Stomach (tissue), 9 donors: ENCODE data around the gene SCUBE3. TPM values are rescaled to one million over a fixed set of nuclear protein-coding genes. Genes with fewer than 3 reads are reported as not detected.
A peak's percentile ranks its signal among the peaks of the same experiment; 100 is the strongest.

Source experiments
- DNase-seq, 2 donors: peaks; one replicate each; pipeline versions ENCODE4 v3.0.0 to v3.0.0-alpha.2; 2013 to 2019
- H3K27ac ChIP-seq, 5 donors: fragments of 200-600 bp in 4 of 5; sonication (generic) in 4 of 5; one replicate each; pipeline ENCODE4 v1.5.1; 2013 to 2019; ENCODE audit warnings: mild to moderate bottlenecking in 1 of 5, moderate library complexity in 1 of 5
- H3K27me3 ChIP-seq, 3 donors: fragments of 200-600 bp; sonication (generic); one replicate each; pipeline ENCODE4 v1.5.1; 2017 to 2019; ENCODE audit warnings: mixed run types in 1 of 3
- H3K36me3 ChIP-seq, 4 donors: fragments of 200-600 bp; sonication (generic); 1 replicate in 3 of 4; 2 replicates in 1 of 4; pipeline ENCODE4 v1.5.1; 2016 to 2019
- H3K4me1 ChIP-seq, 4 donors: fragments of 200-600 bp; sonication (generic); one replicate each; pipeline ENCODE4 v1.5.1; 2016 to 2019
- H3K4me3 ChIP-seq, 4 donors: fragments of 200-600 bp; sonication (generic) in 3 of 4; one replicate each; pipeline ENCODE4 v1.5.1; 2016 to 2019; ENCODE audit warnings: mild to moderate bottlenecking in 1 of 4
- H3K9me3 ChIP-seq, 4 donors: fragments of 200-600 bp; sonication (generic); one replicate each; pipeline ENCODE4 v1.5.1; 2016 to 2019
- EP300 ChIP-seq: sonication (generic); formaldehyde crosslinking; IDR thresholded peaks from one replicate; pipeline ENCODE4 v1.6.1; 2017; ENCODE audit warnings: antibody characterized with exemption
- POLR2A ChIP-seq, 4 donors: fragments of 450-650 bp; IDR thresholded peaks; one replicate each; pipeline ENCODE4 v1.6.1; 2016; ENCODE audit warnings: antibody characterized with exemption in 4 of 4, control low read depth in 2 of 4, mild to moderate bottlenecking in 1 of 4, moderate library complexity in 1 of 4
- POLR2AphosphoS5 ChIP-seq, 3 donors: sonication (generic); formaldehyde crosslinking; IDR thresholded peaks; one replicate each; pipeline ENCODE4 v1.6.1; 2016; ENCODE audit warnings: antibody characterized with exemption in 3 of 3
- WGBS, 5 donors: extraction: QIAGEN DNeasy Blood & Tissue Kit in 3 of 5; methylation state at CpG; one replicate each; pipeline versions ENCODE4 v1.1.5 to v1.1.7; 2013 to 2018; 5-methylcytosine and 5-hydroxymethylcytosine counted together
- intact Hi-C: fragments of 100-400 bp; cut with DNase I; formaldehyde crosslinking; loops from one replicate; pipeline ENCODE4 v1.15.1; 2023; ENCODE audit warnings: low total_unique reads
- polyA plus RNA-seq, 3 donors: library from polyadenylated mRNA; stranded (reverse); fragments of 200-250 nt; gene quantifications; one replicate each; pipeline ENCODE4 v1.2.3, GENCODE V29; 2013
- total RNA-seq, 5 donors: library from RNA; depleted of rRNA; stranded (reverse); fragments of >200 nt; gene quantifications; one replicate each; pipeline versions ENCODE4 v1.1.0 to v1.2.3, GENCODE V29; 2014 to 2016
- TF ChIP-seq, protein P1 (sequence below), 7 experiments: fragments of 450-650 bp in 4 of 7; fragments of 200-600 bp in 3 of 7; sonication (generic) in 3 of 7; IDR thresholded peaks; one replicate each; pipeline ENCODE4 v1.5.1; 2016 to 2019; ENCODE audit warnings: antibody characterized with exemption in 7 of 7, control low read depth in 2 of 7, mild to moderate bottlenecking in 1 of 7
- donor health status: healthy with polysubstance abuse.
- donor health status: Bipolar disorder and iron deficiency.
- donor health status: healthy.

SCUBE3 gene
- total and polyA plus RNA-seq, 8 donors: 0.15 to 2.3 (median 0.31) TPM; not detected in 1

DNA sequence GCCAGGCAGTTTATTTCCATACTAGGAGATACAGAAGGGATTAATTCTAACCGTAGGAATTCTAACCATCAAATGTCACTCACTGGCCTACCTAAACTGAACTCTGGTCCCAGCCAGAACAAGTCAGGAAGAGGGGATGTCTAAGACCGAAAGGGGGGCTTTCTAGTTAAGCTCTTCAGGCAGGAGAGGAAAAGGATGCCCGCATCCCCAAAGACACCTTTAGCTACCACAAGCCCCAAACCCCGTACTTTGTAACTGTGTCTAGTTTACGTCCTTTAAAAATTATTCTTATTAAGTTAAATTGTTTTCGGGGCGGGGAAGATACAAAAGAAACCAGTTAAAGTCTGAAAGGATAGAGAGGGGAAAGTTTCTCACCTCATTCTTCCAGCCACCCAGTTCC lies 44.6 kb downstream of the SCUBE3 start:
- WGBS, 5 donors: 46 to 57% (median 54%) methylated on average over 7 of the region's 7 CpGs
- no peaks in the 10 kb centered on the region for H3K36me3 ChIP-seq
- no peaks in the 10 kb centered on the region for H3K9me3 ChIP-seq
- DNase-seq: no peak
- intact Hi-C loops: no loop called here
- TF ChIP-seq EP300: no peak
- no peak for TF ChIP-seq POLR2AphosphoS5 (IDR thresholded peaks at IDR 0.05)
- no peak for TF ChIP-seq POLR2A (IDR thresholded peaks at IDR 0.05)
- TF ChIP-seq, protein P1, sequence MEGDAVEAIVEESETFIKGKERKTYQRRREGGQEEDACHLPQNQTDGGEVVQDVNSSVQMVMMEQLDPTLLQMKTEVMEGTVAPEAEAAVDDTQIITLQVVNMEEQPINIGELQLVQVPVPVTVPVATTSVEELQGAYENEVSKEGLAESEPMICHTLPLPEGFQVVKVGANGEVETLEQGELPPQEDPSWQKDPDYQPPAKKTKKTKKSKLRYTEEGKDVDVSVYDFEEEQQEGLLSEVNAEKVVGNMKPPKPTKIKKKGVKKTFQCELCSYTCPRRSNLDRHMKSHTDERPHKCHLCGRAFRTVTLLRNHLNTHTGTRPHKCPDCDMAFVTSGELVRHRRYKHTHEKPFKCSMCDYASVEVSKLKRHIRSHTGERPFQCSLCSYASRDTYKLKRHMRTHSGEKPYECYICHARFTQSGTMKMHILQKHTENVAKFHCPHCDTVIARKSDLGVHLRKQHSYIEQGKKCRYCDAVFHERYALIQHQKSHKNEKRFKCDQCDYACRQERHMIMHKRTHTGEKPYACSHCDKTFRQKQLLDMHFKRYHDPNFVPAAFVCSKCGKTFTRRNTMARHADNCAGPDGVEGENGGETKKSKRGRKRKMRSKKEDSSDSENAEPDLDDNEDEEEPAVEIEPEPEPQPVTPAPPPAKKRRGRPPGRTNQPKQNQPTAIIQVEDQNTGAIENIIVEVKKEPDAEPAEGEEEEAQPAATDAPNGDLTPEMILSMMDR (IDR thresholded peaks at IDR 0.05): no peak
- no peaks in the 10 kb centered on the region for H3K27me3 ChIP-seq
- peaks cover 7 to 58% (median 36%) of the 10 kb centered on the region in 4 donors for H3K4me1 ChIP-seq
- H3K4me3 ChIP-seq: peak overlapping the region; percentile 68 to 99 (median 80)
- H3K27ac ChIP-seq: peak overlapping the region in 4 of 5 donors; percentile 97 to 99 (median 98)

DNA sequence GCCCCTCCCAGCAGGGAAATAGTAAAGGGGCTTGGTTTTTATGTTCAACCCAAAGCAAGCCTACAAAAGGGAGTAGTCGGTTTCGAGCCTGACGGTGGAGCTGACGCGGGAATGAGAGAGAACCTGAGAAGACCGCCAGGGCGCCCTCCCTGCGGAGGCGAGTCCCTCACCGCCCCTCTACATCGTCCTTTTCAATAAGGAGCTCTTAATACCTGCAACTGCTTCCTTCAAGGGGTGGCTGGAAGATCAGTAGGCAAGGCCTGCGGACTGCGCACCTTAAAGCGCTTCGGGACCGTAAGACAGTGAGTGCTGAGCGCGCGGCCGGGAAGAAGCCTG lies 45.1 kb downstream of the SCUBE3 start:
- 0 to 1% (median 1%) methylated on average over 12 to 20 of the region's 20 CpGs for WGBS, 5 donors
- peak overlapping the region; percentile 68 to 99 (median 80) for H3K4me3 ChIP-seq
- H3K27me3 ChIP-seq: no peaks in the 10 kb centered on the region
- DNase-seq: peak; percentile 28 to 80
- H3K9me3 ChIP-seq: no peaks in the 10 kb centered on the region
- H3K27ac ChIP-seq: peak overlapping the region; percentile 95 to 99 (median 98)
- peaks cover 12 to 59% (median 39%) of the 10 kb centered on the region in 4 donors for H3K4me1 ChIP-seq
- intact Hi-C loops: no loop called here
- TF ChIP-seq, protein P1 (IDR thresholded peaks at IDR 0.05): no peak
- TF ChIP-seq POLR2AphosphoS5 (IDR thresholded peaks at IDR 0.05) (no peak), EP300 (no peak), POLR2A (IDR thresholded peaks at IDR 0.05) (no peak)
- no peaks in the 10 kb centered on the region for H3K36me3 ChIP-seq

DNA sequence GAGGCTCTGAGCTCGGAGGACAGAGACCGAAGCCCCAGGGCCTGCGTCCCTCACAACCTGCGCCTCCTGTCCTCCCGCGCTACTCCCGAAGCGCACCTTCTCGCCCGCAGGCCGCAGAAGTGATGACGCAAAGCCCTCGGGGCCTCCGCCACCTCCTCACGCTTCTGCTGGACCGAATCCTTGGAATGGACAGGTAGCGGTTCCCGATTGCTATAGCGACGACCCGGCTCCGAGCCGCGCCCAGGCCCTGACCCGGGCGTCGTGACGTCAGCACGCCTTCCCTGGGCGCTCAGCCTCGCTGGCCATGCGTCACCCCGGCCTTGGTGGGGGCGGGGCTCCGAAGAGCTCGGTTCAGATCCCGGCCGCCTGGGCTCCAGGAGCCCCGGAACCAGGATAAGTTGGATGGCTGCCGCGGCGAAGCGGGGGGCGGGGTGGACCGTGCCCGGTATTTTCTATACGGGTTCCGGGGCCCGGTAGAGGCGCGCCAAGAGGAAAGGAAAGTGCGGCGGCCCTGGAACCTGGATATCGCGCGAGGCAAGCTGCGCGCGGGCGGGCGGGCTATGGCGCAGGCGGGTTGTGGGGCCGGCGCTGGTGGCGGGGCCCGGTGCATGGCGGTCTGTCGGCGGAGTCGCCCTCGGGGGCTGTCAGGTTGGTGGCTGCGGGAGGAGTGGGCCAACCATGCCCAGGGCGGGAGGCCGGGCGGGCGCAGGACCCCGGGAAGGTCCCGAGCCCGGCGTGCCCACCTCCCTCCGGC lies 45.6 kb downstream of the SCUBE3 start, which contains the start of gene ZNF76:
Gene ZNF76 (plus strand): TSS at position 542 of the 754 bp plus-strand sequence. CDS start 21,417 bp downstream, outside the sequence.
- 0 to 2% (median 0%) methylated on average over 10 to 82 of the region's 82 CpGs for WGBS, 5 donors
- H3K36me3 ChIP-seq: no peaks in the 10 kb centered on the region
- H3K4me3 ChIP-seq: peak within 1 kb of the TSS; percentile 68 to 99 (median 80)
- TF ChIP-seq EP300: no peak
- TF ChIP-seq POLR2A (IDR thresholded peaks at IDR 0.05): peak in 1 of 4 donors; percentile 19
- TF ChIP-seq, protein P1 (IDR thresholded peaks at IDR 0.05): peak in 1 of 7 experiments; percentile 41
- TF ChIP-seq POLR2AphosphoS5 (IDR thresholded peaks at IDR 0.05): peak; percentile 69 to 86 (median 82)
- intact Hi-C loops: no loop called here
- H3K27me3 ChIP-seq: no peaks in the 10 kb centered on the region
- DNase-seq: peak; percentile 99
- H3K27ac ChIP-seq: peak within 1 kb of the TSS; percentile 95 to 99 (median 98)
- peaks cover 13 to 64% (median 42%) of the 10 kb centered on the region in 4 donors for H3K4me1 ChIP-seq
- H3K9me3 ChIP-seq: no peaks in the 10 kb centered on the region

DNA sequence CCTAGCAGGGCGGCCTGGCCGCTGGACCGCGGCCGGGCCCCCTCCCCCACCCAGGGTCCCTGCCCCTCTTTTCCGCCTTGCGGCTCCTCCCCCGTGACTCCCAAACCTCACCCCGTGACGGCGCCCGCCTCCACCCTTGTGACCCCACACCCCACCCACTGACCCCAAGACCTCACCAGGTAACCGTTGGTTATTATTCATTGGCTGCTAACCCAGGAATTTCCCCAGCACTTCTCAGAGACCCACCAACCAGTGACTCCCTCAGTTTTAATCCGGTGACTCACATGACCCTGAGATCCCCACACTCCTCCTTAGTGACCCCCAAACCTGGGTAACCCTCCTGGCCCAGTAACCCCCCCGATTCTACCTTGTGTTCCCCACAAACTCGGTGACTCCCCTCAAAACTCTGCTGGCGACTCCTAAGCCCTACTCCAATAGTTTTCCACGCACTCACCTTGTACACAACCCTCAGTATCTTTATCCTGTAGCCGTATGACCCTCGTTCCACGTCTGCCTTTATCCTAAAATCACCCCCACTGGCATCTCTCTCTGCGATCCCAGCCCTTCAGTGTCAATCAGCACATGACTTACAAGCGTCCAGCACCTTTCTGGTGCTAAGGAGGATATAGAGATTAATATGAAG lies 46.3 kb downstream of the SCUBE3 start:
- Histone ChIP-seq H3K4me3 (peak overlapping the region; percentile 68 to 99 (median 80)), H3K27ac (peak overlapping the region; percentile 95 to 99 (median 98)), H3K36me3 (no peaks in the 10 kb centered on the region), H3K9me3 (no peaks in the 10 kb centered on the region), H3K4me1 (peaks cover 13 to 65% (median 48%) of the 10 kb centered on the region in 4 donors), H3K27me3 (no peaks in the 10 kb centered on the region)
- 3 to 6% (median 3%) methylated on average over 18 to 23 of the region's 23 CpGs for WGBS, 5 donors
- intact Hi-C loops: no loop called here
- peak; percentile 69 to 90 for DNase-seq
- TF ChIP-seq POLR2A (IDR thresholded peaks at IDR 0.05) (no peak), EP300 (no peak), POLR2AphosphoS5 (IDR thresholded peaks at IDR 0.05) (no peak)
- TF ChIP-seq, protein P1 (IDR thresholded peaks at IDR 0.05): no peak
